Central memory CD8-positive, alpha-beta T cell (primary cell): Measurements from ENCODE around the gene MYH11.

Experiments
- ATAC-seq: fragments of 150-1000 bp; cut with Tn5 transposase; replicated peaks from 2 replicates; pipeline ENCODE4 v1.10.0; 2022; ENCODE audit warnings: mild to moderate bottlenecking, moderate FRiP score, moderate number of reproducible peaks; ENCODE audit not compliant: poor library complexity, severe bottlenecking; ENCODE audit errors: extremely low read depth
- DNase-seq, 2 donors: peaks; one replicate each; pipeline ENCODE4 v3.0.0; 2021; ENCODE audit warnings: low spot score in 2 of 2
- H3K27ac Mint-ChIP-seq: one replicate; pipeline ENCODE4 v1.8.0; 2022; ENCODE audit warnings: low read depth, mild to moderate bottlenecking, moderate library complexity, mixed read lengths
- H3K27me3 Mint-ChIP-seq: one replicate; pipeline ENCODE4 v1.8.0; 2022; ENCODE audit warnings: mixed read lengths
- H3K36me3 Mint-ChIP-seq: one replicate; pipeline ENCODE4 v1.8.0; 2022; ENCODE audit warnings: mild to moderate bottlenecking, moderate library complexity, mixed read lengths; ENCODE audit not compliant: insufficient read depth
- H3K4me1 Mint-ChIP-seq: one replicate; pipeline ENCODE4 v1.8.0; 2022; ENCODE audit warnings: mixed read lengths
- H3K4me3 Mint-ChIP-seq: one replicate; pipeline ENCODE4 v1.8.0; 2022; ENCODE audit warnings: mild to moderate bottlenecking, moderate library complexity, mixed read lengths
- H3K9me3 Mint-ChIP-seq: one replicate; pipeline ENCODE4 v1.8.0; 2022; ENCODE audit warnings: mixed read lengths

Gene MYH11

DNA sequence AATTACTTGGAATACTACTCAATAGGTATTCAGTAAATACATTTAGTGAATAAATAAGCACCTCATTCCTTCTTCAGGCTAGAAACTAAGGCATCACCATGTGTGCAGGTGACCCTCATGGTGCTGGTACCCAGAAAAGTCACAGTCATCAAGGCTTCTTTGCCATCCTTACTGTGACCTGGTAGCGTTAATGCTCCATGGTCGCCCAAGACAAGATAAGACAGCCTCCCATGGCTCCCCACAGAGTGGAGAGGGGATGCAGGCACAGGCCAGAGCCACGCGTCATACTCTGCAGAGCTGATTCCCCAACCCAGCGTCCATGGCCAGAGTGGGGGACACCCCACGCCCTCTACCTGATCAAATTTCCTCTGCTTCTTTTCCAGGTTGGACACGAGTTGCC is 133.0 kb downstream of the MYH11 start:
- Mint-ChIP-seq H3K4me1 (peaks cover 8% of the 10 kb centered on the region), H3K9me3 (no peaks in the 10 kb centered on the region), H3K36me3 (peaks cover 31% of the 10 kb centered on the region), H3K27me3 (no peaks in the 10 kb centered on the region), H3K27ac (no peak overlapping the region), H3K4me3 (no peak overlapping the region)
- ATAC-seq (no peak), DNase-seq (no peak)

DNA sequence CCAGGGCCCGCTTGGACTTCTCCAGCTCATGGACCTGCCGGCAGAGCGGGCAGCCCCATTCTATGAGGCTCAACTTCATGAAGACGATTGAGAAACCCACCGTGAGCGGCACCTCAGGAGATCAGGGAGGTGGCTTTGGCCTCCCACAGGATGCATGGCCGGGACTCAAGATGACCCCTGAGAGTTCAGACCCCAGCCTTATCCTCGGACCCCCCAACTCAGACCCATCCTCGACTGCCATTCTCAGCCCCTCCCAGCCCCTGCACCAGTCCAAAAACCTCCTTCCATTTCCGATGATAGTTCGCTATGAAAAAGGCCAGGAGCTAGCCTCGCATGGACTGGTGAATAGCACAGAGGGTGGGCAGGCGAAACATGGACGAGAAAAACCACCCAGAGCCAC is 135.8 kb downstream of the MYH11 start:
- H3K4me1 Mint-ChIP-seq = peaks cover 8% of the 10 kb centered on the region
- ATAC-seq (no peak), DNase-seq (no peak)
- H3K4me3 Mint-ChIP-seq = no peak overlapping the region
- no peaks in the 10 kb centered on the region for H3K27me3 Mint-ChIP-seq
- H3K36me3 Mint-ChIP-seq = peaks cover 29% of the 10 kb centered on the region
- peak overlapping the region; percentile 47 for H3K27ac Mint-ChIP-seq
- H3K9me3 Mint-ChIP-seq = no peaks in the 10 kb centered on the region

DNA sequence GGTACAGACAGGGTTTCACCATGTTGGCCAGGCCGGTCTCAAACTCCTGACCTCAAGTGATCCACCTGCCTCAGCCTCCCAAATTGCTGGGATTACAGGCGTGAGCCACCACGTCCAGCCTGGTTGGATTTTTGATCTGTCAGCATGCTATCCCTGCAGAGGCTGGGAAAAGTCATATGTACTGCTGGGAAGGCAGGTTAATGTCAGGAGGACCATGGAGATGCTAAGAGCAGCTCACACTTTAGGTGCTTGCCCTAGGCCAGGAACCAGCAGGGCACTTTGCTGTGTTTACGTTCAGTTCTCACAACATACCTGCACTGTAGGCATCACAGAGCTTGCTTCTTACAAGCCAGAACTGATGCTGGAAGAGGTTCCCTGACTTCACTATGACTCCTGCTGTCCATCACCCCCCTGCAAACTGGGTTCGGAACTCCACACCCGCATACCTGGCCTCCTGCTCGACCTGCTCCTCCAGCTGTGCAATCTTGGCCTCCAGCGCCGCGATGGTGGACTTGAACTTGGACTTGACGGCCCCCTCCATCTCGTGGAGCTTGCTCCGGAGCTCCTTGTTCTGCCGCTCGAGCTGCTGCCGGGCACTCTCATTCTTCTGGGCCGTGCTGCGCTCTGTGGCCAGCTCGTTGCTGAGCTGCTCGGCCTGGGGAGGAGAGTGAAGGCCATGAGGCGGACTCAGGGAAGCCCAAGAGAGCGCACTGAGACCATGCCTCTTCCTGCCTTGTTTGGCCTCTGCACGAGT is 140.0 kb downstream of the MYH11 start:
- no peak overlapping the region for H3K27ac Mint-ChIP-seq
- no peaks in the 10 kb centered on the region for H3K9me3 Mint-ChIP-seq
- H3K4me1 Mint-ChIP-seq = peaks cover 33% of the 10 kb centered on the region
- ATAC-seq (no peak), DNase-seq (no peak)
- H3K27me3 Mint-ChIP-seq = no peaks in the 10 kb centered on the region
- peaks cover 20% of the 10 kb centered on the region for H3K36me3 Mint-ChIP-seq
- H3K4me3 Mint-ChIP-seq = no peak overlapping the region

- DNase-seq = no peak
- H3K4me1 Mint-ChIP-seq = peaks cover 28% of the 10 kb centered on the region
- H3K4me3 Mint-ChIP-seq = no peak overlapping the region
- ATAC-seq = no peak
- H3K27me3 Mint-ChIP-seq = no peaks in the 10 kb centered on the region
- H3K27ac Mint-ChIP-seq = no peak overlapping the region
- no peaks in the 10 kb centered on the region for H3K9me3 Mint-ChIP-seq
- H3K36me3 Mint-ChIP-seq = peaks cover 23% of the 10 kb centered on the region
Measured at GRCh38 chr16:15715221-15715620, 141.6 kb downstream of the MYH11 start.

DNA sequence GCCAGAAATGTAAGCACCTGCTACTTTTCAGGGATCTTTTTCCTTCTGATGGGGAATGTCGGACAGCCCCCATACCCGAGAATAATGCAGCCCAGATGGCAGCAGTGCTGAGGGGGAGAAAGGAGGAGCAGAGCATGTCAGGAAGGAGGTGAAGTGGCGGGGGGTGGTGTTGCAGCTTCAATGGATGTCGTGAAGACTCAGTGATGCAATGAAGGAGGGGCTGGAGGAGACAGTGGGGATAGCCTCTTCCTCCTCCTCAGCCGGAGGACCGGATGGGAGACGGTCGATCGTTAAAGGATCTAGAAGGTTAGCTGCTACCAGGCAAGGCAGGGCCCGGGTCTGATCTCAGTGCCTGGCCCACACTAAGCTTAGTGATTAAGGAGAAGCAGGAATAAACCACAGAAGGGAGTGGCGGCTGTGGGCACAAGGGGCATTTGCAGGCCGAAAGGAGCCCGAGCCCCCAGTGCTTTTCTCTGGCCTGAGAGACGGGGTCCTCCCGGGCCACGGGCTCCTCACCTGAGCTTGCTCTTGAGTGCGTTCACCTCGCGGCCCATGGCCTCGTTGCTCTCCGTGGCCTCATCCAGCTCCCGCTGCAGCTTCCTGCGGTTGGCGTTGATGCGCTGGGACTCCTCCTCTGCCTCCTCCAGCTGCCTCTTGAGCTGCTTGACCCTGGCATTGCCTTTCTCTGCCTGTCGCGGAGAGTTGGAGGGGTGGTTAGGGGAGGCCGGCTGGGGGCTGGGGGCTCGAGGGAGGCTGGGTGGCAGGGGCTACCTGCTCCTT is 142.2 kb downstream of the MYH11 start:
- no peaks in the 10 kb centered on the region for H3K27me3 Mint-ChIP-seq
- peaks cover 28% of the 10 kb centered on the region for H3K4me1 Mint-ChIP-seq
- no peaks in the 10 kb centered on the region for H3K9me3 Mint-ChIP-seq
- H3K27ac Mint-ChIP-seq = peak overlapping the region; percentile 9
- H3K4me3 Mint-ChIP-seq = no peak overlapping the region
- H3K36me3 Mint-ChIP-seq = peaks cover 23% of the 10 kb centered on the region
- no peak for DNase-seq
- no peak for ATAC-seq

DNA sequence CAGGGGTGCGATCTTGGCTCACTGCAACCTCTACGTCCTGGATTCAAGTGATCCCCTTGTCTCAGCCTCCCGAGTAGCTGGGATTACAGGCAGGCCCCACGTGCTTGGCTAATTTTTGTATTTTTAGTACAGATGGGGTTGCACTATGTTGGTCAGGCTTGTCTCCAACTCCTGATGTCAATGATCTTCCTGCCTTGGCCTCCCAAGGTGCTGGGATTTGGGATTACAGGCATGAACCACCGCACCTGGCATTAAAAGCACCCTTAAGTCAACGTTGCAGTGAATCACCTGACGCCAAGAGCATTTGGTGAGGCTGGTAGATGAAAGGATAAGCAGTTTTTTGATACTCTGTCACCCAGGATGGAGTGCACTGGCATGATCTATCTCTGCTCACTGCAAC is 147.8 kb downstream of the MYH11 start:
- Mint-ChIP-seq H3K27ac (no peak overlapping the region), H3K36me3 (peaks cover 21% of the 10 kb centered on the region), H3K27me3 (no peaks in the 10 kb centered on the region), H3K9me3 (no peaks in the 10 kb centered on the region), H3K4me3 (no peak overlapping the region), H3K4me1 (peaks cover 30% of the 10 kb centered on the region)
- ATAC-seq (no peak), DNase-seq (no peak)

- no peak for DNase-seq
- Mint-ChIP-seq H3K36me3 (peaks cover 18% of the 10 kb centered on the region), H3K4me1 (peaks cover 21% of the 10 kb centered on the region), H3K27me3 (no peaks in the 10 kb centered on the region), H3K27ac (no peak overlapping the region), H3K4me3 (no peak overlapping the region), H3K9me3 (no peaks in the 10 kb centered on the region)
- ATAC-seq = no peak
Measured at GRCh38 chr16:15708096-15708495, 148.7 kb downstream of the MYH11 start.

GRCh38 chr16:15707332-15707731 is 149.5 kb downstream of the MYH11 start:
- no peak overlapping the region for H3K27ac Mint-ChIP-seq
- peaks cover 14% of the 10 kb centered on the region for H3K4me1 Mint-ChIP-seq
- no peak overlapping the region for H3K4me3 Mint-ChIP-seq
- H3K36me3 Mint-ChIP-seq = peaks cover 17% of the 10 kb centered on the region
- no peak for DNase-seq
- H3K27me3 Mint-ChIP-seq = no peaks in the 10 kb centered on the region
- H3K9me3 Mint-ChIP-seq = no peaks in the 10 kb centered on the region
- ATAC-seq = no peak

- H3K4me1 Mint-ChIP-seq = peaks cover 6% of the 10 kb centered on the region
- peaks cover 22% of the 10 kb centered on the region for H3K36me3 Mint-ChIP-seq
- no peaks in the 10 kb centered on the region for H3K9me3 Mint-ChIP-seq
- no peaks in the 10 kb centered on the region for H3K27me3 Mint-ChIP-seq
- H3K4me3 Mint-ChIP-seq = no peak overlapping the region
- H3K27ac Mint-ChIP-seq = no peak overlapping the region
- DNase-seq (no peak), ATAC-seq (no peak)
Measured at GRCh38 chr16:15705064-15705565, 151.7 kb downstream of the MYH11 start.

DNA sequence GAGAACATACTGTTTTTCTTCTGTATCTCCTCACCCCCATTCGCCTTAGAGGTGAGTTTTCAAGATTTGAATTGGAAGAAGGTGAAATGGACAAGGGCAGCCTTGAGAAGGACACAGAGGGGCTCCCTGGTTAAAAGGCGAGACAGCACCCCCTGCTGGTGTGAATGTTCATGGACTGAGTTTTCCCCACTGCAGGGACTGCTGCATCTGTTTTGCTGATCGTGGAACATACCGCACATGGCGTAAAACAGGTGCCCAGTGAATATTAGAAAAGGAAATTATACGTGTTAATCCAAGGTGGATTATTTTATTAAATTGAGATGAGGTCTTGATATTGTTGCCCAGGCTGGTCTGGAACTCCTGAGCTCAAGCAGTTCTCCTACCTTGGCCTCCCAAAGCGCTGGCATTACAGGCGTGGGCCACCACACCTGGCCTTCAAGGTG is 152.3 kb downstream of the MYH11 start:
- ATAC-seq = no peak
- H3K4me3 Mint-ChIP-seq = no peak overlapping the region
- no peaks in the 10 kb centered on the region for H3K27me3 Mint-ChIP-seq
- H3K36me3 Mint-ChIP-seq = peaks cover 28% of the 10 kb centered on the region
- H3K9me3 Mint-ChIP-seq = no peaks in the 10 kb centered on the region
- peaks cover 6% of the 10 kb centered on the region for H3K4me1 Mint-ChIP-seq
- DNase-seq = peak; percentile 48 to 65
- no peak overlapping the region for H3K27ac Mint-ChIP-seq

- Mint-ChIP-seq H3K4me1 (peaks cover 6% of the 10 kb centered on the region), H3K36me3 (peaks cover 34% of the 10 kb centered on the region), H3K9me3 (no peaks in the 10 kb centered on the region), H3K27ac (no peak overlapping the region), H3K4me3 (no peak overlapping the region), H3K27me3 (no peaks in the 10 kb centered on the region)
- DNase-seq (no peak), ATAC-seq (no peak)
Measured at GRCh38 chr16:15703029-15703736, 153.6 kb downstream of the MYH11 start.
